BLaER1 (cell line): Measurements from ENCODE around the gene CDA.

Experiments used
- H3K27ac ChIP-seq: shearing (Covaris generic); formaldehyde crosslinking; 2 replicates; pipeline ENCODE4 v1.8.1; 2022
- H3K27me3 ChIP-seq: shearing (Covaris generic); formaldehyde crosslinking; 2 replicates; pipeline ENCODE4 v1.8.1; 2022
- H3K36me3 ChIP-seq: shearing (Covaris generic); formaldehyde crosslinking; 2 replicates; pipeline ENCODE4 v1.8.1; 2022
- H3K4me1 ChIP-seq: shearing (Covaris generic); formaldehyde crosslinking; 2 replicates; pipeline ENCODE4 v1.8.1; 2022
- H3K4me2 ChIP-seq: shearing (Covaris generic); formaldehyde crosslinking; 2 replicates; pipeline ENCODE4 v1.8.1; 2022
- H3K4me3 ChIP-seq: shearing (Covaris generic); formaldehyde crosslinking; 2 replicates; pipeline ENCODE4 v1.8.1; 2022
- H3K9ac ChIP-seq: shearing (Covaris generic); formaldehyde crosslinking; 2 replicates; pipeline ENCODE4 v1.8.1; 2022
- H3K9me3 ChIP-seq: shearing (Covaris generic); formaldehyde crosslinking; 2 replicates; pipeline ENCODE4 v1.8.1; 2022
- H4K20me1 ChIP-seq: shearing (Covaris generic); formaldehyde crosslinking; 2 replicates; pipeline ENCODE4 v1.8.1; 2022
- Cebpa-rat ChIP-seq: shearing (Covaris generic); IDR thresholded peaks from 2 replicates; pipeline ENCODE4 v1.8.1; 2022

The CDA gene

DNA sequence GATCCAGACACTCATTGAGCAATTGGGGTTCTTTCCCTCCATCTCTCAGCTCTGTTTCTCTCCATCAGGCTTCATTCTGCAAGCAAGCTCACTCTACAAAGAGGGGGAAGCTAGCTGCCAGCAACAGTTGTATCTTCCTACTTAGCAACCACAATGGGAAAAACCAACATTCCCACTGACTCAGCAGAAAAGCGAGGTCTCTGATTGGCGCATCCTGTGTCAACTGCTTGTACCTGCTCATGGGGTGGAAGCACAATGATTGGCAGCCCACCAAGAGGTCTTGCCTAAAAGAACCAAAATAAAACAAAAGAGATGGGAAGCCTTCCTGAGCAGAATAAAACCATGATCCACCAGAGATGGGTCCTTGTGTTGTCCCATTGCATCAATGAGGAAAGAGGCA lies 4.0 kb upstream of the CDA start:
- Histone ChIP-seq H3K4me2 (no peak overlapping the region), H3K4me3 (no peak overlapping the region), H3K27ac (no peak overlapping the region), H3K9ac (no peak overlapping the region), H3K27me3 (peaks cover 15% of the 10 kb centered on the region), H4K20me1 (no peaks in the 10 kb centered on the region), H3K36me3 (no peaks in the 10 kb centered on the region), H3K9me3 (no peaks in the 10 kb centered on the region), H3K4me1 (no peaks in the 10 kb centered on the region)
- TF ChIP-seq Cebpa-rat = no peak

DNA sequence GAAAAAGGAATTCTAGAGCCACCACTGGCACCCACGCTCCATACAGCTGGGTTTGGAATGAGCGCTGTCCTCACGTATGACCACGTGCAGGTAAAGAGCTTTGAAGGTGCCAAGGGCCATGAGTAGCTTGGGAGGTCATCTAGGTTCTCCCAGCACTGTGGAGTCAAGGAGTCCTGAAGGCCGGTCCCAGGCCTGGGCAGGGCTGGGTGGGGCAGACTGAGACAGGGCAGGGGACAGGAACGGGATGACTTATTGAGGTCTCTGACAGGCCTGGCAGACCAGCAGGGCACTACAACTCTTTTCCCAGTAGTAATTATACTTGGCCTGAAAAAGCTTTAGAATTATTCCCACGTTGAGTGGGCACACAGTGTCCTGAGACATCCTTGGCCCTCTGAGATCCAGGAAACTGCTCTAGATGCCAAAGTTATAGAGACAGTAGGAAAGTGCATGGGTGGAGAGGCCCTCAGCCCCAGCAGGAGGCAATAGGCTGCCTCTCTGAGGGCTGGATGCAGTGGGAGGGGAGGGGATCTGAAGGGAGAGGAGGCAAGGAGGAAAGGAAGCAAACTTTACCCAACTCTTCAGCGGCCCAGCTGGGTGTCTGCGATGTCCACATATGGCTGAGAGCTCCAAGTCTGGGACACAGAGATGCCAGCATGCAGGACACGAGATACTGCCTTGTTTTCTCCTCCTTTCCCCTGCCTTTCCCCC lies 1.8 kb upstream of the CDA start:
- H4K20me1 ChIP-seq = no peaks in the 10 kb centered on the region
- H3K4me3 ChIP-seq = no peak overlapping the region
- no peak overlapping the region for H3K9ac ChIP-seq
- no peak for TF ChIP-seq Cebpa-rat
- H3K27ac ChIP-seq = no peak overlapping the region
- peaks cover 18% of the 10 kb centered on the region for H3K27me3 ChIP-seq
- no peaks in the 10 kb centered on the region for H3K9me3 ChIP-seq
- H3K4me2 ChIP-seq = no peak overlapping the region
- H3K4me1 ChIP-seq = no peaks in the 10 kb centered on the region
- no peaks in the 10 kb centered on the region for H3K36me3 ChIP-seq

- Histone ChIP-seq H3K27me3 (peaks cover 18% of the 10 kb centered on the region), H3K36me3 (no peaks in the 10 kb centered on the region), H3K4me3 (no peak overlapping the region), H3K4me2 (no peak overlapping the region), H3K4me1 (no peaks in the 10 kb centered on the region), H4K20me1 (no peaks in the 10 kb centered on the region), H3K27ac (no peak overlapping the region), H3K9ac (no peak overlapping the region), H3K9me3 (no peaks in the 10 kb centered on the region)
- TF ChIP-seq Cebpa-rat = no peak
These were observed 1.2 kb upstream of the CDA start for GRCh38 chr1:20587661-20588053.

DNA sequence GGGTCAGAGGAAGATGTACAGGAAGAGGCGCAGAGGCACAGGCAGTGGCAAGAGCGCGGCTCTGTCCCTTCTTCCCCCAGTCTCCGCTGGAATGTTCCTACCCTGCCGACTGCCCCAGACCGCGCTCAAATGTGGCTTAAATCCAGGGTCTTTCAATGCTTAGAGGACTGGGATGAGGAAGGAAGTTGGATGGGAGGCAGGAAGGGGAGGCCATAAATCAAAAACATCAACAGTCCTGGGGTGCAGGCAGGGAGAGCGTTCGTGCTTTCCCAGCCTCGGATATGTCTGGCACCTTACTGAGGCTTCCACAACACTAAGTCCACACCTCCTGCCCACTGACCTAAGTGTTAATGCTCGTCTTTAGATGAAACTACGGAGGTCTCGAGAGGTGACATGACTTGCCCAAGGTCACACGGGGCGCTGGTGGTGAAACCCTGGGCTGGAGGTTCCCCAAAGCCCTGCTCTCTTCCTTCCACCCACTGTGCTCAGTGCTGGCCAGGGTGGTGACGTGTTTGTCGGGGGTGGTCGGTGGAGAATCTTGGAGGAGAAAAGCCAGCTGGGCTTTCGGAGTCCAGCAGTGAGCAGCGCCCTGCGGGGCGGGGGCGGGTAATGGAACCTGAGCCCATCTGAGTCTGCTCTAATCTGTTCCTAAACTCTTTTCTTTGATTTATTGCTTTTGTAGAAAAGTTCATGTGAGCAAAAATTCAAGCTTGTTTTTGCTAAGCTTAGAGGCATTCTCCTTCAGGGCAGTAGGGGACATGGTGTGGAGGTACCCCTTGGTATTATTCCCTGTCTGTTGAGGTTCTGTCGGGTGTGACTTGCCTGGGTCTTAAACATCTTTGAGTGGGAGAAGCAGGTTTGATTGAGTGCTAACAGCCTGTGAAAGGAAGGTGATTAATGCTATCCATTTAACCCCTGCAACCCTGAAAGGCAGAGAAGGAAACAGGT lies 708 bp downstream of the CDA start:
- TF ChIP-seq Cebpa-rat = no peak
- peaks cover 5% of the 10 kb centered on the region; the same call in 1 of the 2 replicates for H3K4me1 ChIP-seq
- H3K27me3 ChIP-seq = peaks cover 18% of the 10 kb centered on the region
- no peak overlapping the region for H3K4me3 ChIP-seq
- no peaks in the 10 kb centered on the region for H3K36me3 ChIP-seq
- no peak overlapping the region for H3K4me2 ChIP-seq
- H4K20me1 ChIP-seq = no peaks in the 10 kb centered on the region
- H3K9ac ChIP-seq = no peak overlapping the region
- H3K9me3 ChIP-seq = no peaks in the 10 kb centered on the region
- no peak overlapping the region for H3K27ac ChIP-seq

DNA sequence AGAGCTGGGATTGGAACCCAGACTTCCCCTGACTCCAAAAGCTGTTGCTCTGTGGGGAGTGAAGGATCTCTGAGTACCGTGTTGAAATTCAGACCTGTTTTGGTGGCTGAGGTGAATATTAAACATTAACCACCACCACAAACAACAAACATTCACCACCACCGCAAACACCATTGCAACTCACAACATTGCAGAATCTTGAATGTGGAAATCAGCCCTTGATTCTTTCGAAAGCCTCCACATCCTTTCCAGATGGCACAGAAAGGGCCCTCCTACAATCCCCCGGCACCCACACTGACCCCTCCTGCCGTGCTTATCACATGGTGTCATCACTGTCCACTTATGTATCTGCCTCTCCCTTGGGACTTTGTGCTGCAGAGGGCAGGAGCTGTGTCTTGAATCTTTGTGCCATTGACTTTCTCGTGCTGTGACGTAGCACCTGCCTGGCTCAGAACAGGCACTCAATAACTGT lies 1.4 kb downstream of the CDA start:
- no peak overlapping the region for H3K4me3 ChIP-seq
- peaks cover 5% of the 10 kb centered on the region; the same call in 1 of the 2 replicates for H3K4me1 ChIP-seq
- H3K9ac ChIP-seq = no peak overlapping the region
- H3K4me2 ChIP-seq = no peak overlapping the region
- no peak for TF ChIP-seq Cebpa-rat
- H3K36me3 ChIP-seq = no peaks in the 10 kb centered on the region
- H3K27me3 ChIP-seq = peaks cover 18% of the 10 kb centered on the region
- no peak overlapping the region for H3K27ac ChIP-seq
- H3K9me3 ChIP-seq = no peaks in the 10 kb centered on the region
- no peaks in the 10 kb centered on the region for H4K20me1 ChIP-seq

GRCh38 chr1:20593756-20594155 lies 4.9 kb downstream of the CDA start:
- Histone ChIP-seq H3K4me3 (no peak overlapping the region), H4K20me1 (no peaks in the 10 kb centered on the region), H3K9ac (no peak overlapping the region), H3K27ac (no peak overlapping the region), H3K9me3 (no peaks in the 10 kb centered on the region), H3K36me3 (no peaks in the 10 kb centered on the region), H3K27me3 (peaks cover 14% of the 10 kb centered on the region), H3K4me1 (peaks cover 13% of the 10 kb centered on the region; the same call in 1 of the 2 replicates), H3K4me2 (no peak overlapping the region; the same call in 1 of the 2 replicates)
- TF ChIP-seq Cebpa-rat = no peak

GRCh38 chr1:20594746-20595145 lies 5.8 kb downstream of the CDA start:
- Histone ChIP-seq H4K20me1 (no peaks in the 10 kb centered on the region), H3K27me3 (peaks cover 4% of the 10 kb centered on the region), H3K4me1 (peaks cover 13% of the 10 kb centered on the region; the same call in 1 of the 2 replicates), H3K9ac (no peak overlapping the region), H3K4me2 (no peak overlapping the region), H3K4me3 (no peak overlapping the region), H3K36me3 (no peaks in the 10 kb centered on the region), H3K27ac (no peak overlapping the region), H3K9me3 (no peaks in the 10 kb centered on the region)
- TF ChIP-seq Cebpa-rat = no peak

DNA sequence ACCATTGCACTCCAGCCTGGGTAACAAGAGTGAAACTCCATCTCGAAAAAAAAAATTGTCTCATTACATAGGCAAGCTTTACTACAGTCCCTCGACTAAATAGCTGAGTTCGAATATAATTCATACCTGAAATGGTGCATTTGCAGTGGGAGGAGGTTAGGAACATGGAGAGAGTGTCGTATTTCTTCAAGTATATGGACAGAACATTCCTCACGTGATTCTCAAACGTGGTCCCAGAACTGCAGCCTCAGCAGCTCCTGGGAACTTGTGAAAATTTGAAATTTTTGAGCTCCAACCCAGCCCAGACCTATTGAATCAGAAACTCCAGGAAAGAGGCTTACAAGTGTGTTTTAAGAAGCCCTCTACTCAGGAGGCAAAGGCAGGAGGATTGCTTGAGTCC lies 7.2 kb downstream of the CDA start:
- no peak for TF ChIP-seq Cebpa-rat

GRCh38 chr1:20597650-20598049 lies 8.8 kb downstream of the CDA start:
- Histone ChIP-seq H3K4me3 (no peak overlapping the region), H3K27ac (no peak overlapping the region), H3K36me3 (no peaks in the 10 kb centered on the region), H3K9ac (no peak overlapping the region), H3K4me2 (peak overlapping the region; percentile 33), H3K27me3 (no peaks in the 10 kb centered on the region), H3K9me3 (no peaks in the 10 kb centered on the region), H4K20me1 (no peaks in the 10 kb centered on the region), H3K4me1 (peaks cover 13% of the 10 kb centered on the region; the same call in 1 of the 2 replicates)
- TF ChIP-seq Cebpa-rat = no peak

More for the DNA sequence above, 7.2 kb downstream of the CDA start:
- no peak overlapping the region for H3K4me2 ChIP-seq
- no peaks in the 10 kb centered on the region for H3K36me3 ChIP-seq
- H4K20me1 ChIP-seq = no peaks in the 10 kb centered on the region
- H3K27ac ChIP-seq = no peak overlapping the region
- H3K27me3 ChIP-seq = no peaks in the 10 kb centered on the region
- H3K9ac ChIP-seq = no peak overlapping the region
- H3K4me3 ChIP-seq = no peak overlapping the region
- H3K4me1 ChIP-seq = peaks cover 13% of the 10 kb centered on the region; the same call in 1 of the 2 replicates
- H3K9me3 ChIP-seq = no peaks in the 10 kb centered on the region

GRCh38 chr1:20600156-20600555 lies 11.3 kb downstream of the CDA start:
- Histone ChIP-seq H3K27ac (no peak overlapping the region), H3K4me1 (peaks cover 8% of the 10 kb centered on the region; the same call in 1 of the 2 replicates), H3K4me2 (no peak overlapping the region), H3K4me3 (no peak overlapping the region), H3K36me3 (no peaks in the 10 kb centered on the region), H4K20me1 (no peaks in the 10 kb centered on the region), H3K9me3 (no peaks in the 10 kb centered on the region), H3K9ac (no peak overlapping the region), H3K27me3 (no peaks in the 10 kb centered on the region)
- no peak for TF ChIP-seq Cebpa-rat
